Measurements from ENCODE around the gene FHDC1.

DNA sequence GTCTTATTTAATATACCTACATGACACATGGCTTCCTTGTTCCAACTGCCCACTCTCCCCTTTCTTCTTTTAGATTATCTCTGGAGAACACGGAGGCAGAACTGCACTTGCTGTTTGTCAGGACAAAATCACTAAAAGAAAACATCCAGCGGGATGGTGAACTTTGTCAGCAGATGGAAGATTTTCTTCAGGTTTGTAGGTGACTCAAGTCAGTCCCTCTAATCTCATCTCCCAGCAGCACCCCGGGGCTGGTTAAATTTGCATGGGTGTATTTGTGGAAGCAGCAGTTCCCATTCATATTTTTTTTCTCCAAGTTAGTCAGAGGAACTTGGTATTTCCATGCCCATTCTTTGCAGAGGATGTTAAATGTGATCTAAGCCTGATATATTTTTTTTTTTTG lies 31.8 kb downstream of the FHDC1 start:
- TF ChIP-seq, protein P1, sequence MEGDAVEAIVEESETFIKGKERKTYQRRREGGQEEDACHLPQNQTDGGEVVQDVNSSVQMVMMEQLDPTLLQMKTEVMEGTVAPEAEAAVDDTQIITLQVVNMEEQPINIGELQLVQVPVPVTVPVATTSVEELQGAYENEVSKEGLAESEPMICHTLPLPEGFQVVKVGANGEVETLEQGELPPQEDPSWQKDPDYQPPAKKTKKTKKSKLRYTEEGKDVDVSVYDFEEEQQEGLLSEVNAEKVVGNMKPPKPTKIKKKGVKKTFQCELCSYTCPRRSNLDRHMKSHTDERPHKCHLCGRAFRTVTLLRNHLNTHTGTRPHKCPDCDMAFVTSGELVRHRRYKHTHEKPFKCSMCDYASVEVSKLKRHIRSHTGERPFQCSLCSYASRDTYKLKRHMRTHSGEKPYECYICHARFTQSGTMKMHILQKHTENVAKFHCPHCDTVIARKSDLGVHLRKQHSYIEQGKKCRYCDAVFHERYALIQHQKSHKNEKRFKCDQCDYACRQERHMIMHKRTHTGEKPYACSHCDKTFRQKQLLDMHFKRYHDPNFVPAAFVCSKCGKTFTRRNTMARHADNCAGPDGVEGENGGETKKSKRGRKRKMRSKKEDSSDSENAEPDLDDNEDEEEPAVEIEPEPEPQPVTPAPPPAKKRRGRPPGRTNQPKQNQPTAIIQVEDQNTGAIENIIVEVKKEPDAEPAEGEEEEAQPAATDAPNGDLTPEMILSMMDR (IDR thresholded peaks at IDR 0.05; ENCODE audit: low read depth, low read length) = no peak
- TF ChIP-seq EZH2phosphoT487 (IDR thresholded peaks at IDR 0.05; ENCODE audit: low read depth) = no peak
